Omental fat pad (tissue), 4 donors: ENCODE measurements around the gene PACRG. TPM values are rescaled to one million over a fixed set of nuclear protein-coding genes. Genes with fewer than 3 reads are reported as not detected.

Source experiments
- ATAC-seq: fragments of 150-250 bp; one replicate; pipeline ENCODE4 v1.9.1; 2016; ENCODE audit warnings: mild to moderate bottlenecking, moderate library complexity; ENCODE audit not compliant: low FRiP score
- DNase-seq: peaks from one replicate; pipeline ENCODE4 v3.0.0-alpha.2; 2019; ENCODE audit warnings: low spot score
- total RNA-seq, 4 donors: library from RNA; depleted of rRNA; stranded (reverse); fragments of >200 nt; gene quantifications; one replicate each; pipeline ENCODE4 v1.1.0, GENCODE V29; 2016
- TF ChIP-seq, protein P1 (sequence below), 3 donors: fragments of 450-650 bp; IDR thresholded peaks; one replicate each; pipeline ENCODE4 v1.5.1; 2016 to 2017; ENCODE audit warnings: antibody characterized with exemption in 3 of 3, mild to moderate bottlenecking in 3 of 3, moderate library complexity in 2 of 3

PACRG gene
- total RNA-seq, 4 donors from 2014 or later, result 0.48 to 2.5 (median 1.3) TPM; not detected in 1

DNA sequence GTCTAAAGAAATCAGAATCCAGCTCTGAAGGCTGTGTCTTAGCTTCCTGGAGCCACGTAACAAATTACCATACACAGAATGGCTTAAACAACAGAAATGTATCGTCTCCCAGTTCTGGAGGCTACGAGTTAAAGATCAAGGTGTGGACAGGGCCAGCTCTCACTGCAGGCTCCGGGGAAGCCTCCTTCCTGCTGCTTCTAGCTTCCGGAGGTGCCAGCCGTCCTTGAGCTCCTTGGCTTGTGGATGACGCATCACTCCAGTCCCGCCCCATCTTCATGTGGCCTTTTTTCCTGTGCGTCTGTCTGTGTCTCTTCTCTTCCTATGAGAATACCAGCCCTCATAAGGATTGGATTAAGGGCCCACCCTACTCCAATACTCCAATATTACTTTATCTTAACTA lies 367.6 kb downstream of the PACRG start:
- DNase-seq (no peak), ATAC-seq (no peak)
- TF ChIP-seq, protein P1, sequence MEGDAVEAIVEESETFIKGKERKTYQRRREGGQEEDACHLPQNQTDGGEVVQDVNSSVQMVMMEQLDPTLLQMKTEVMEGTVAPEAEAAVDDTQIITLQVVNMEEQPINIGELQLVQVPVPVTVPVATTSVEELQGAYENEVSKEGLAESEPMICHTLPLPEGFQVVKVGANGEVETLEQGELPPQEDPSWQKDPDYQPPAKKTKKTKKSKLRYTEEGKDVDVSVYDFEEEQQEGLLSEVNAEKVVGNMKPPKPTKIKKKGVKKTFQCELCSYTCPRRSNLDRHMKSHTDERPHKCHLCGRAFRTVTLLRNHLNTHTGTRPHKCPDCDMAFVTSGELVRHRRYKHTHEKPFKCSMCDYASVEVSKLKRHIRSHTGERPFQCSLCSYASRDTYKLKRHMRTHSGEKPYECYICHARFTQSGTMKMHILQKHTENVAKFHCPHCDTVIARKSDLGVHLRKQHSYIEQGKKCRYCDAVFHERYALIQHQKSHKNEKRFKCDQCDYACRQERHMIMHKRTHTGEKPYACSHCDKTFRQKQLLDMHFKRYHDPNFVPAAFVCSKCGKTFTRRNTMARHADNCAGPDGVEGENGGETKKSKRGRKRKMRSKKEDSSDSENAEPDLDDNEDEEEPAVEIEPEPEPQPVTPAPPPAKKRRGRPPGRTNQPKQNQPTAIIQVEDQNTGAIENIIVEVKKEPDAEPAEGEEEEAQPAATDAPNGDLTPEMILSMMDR (IDR thresholded peaks at IDR 0.05), result no peak

DNA sequence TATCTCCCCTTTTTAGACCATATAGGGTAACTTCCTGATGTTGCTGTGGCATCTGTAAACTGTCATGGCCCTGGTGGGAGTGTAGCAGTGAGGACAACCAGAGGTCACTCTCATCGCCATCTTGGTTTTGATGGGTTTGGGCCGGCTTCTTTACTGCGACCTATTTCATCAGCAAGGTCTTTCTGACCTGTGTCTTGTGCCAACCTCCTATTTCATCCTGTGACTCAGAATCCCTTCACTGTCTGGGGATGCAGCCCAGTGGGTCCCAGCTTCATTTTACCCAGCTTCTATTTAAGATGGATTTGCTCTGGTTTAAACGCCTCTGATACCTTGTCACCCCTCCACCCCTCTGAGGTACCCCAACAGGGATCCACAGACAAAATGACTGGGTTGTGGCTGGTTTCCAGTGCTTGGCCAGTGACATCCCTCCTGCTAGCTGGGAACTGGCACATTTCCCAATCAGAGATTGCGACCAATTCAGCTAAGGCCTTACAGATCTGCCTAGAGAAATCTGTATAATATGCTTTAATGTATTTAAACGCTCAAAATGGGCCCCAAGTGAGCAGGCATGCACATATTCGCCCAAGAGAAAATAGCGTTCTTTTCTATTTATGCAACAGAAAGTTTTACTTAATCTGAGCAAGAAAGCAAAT lies 371.2 kb downstream of the PACRG start:
- DNase-seq, result no peak
- no peak for ATAC-seq
- TF ChIP-seq, protein P1 (IDR thresholded peaks at IDR 0.05), result no peak

DNA sequence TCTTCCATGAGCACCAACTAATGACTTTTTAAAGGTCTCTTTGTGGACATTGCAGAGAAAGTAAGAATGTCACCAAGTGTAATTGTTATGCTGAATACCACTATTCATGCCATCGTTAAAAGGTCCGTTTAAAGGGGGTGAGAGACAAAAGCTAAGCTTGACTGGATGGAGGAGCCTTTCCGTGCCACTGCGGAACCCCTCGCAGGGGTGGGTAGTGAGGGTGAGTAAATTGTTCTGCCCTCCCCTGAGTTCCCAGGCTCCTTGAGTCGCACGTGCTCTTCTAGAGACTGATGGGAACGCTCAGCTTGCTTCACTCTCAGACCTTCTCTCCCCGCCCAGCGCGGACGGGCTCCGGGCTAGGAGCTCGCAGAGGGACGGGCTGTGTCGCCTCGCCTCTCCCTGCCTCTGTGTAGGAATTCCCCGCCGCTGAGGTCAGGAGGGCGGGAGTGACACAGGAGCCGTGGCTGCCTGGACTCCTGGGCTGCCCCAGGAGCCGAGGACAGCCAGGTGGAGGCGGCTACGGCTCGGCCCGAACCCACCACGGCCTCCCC lies 371.9 kb downstream of the PACRG start:
- no peak for DNase-seq
- no peak for ATAC-seq
- TF ChIP-seq, protein P1 (IDR thresholded peaks at IDR 0.05), result no peak

DNA sequence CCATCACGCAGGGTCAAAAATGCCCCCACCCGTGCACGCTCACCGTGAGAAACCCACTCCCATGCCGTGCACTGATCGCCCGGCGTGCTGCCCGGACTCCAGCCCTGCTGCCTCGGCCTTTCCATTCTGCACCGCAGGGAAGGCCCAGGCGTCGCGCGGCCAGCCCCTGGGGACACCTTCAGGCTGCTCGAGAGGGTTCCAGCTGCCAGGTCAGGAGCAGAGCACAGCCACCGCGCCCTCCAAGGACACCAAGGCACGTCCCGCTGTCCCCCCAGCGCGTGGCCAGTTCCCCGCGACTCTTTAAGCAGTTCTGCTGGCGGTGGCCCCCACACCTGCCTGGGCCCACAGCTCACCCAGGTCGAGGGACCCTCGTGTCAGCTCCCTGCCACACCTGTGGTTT lies 372.5 kb downstream of the PACRG start:
- no peak for DNase-seq
- no peak for ATAC-seq
- TF ChIP-seq, protein P1 (IDR thresholded peaks at IDR 0.05), result no peak

DNA sequence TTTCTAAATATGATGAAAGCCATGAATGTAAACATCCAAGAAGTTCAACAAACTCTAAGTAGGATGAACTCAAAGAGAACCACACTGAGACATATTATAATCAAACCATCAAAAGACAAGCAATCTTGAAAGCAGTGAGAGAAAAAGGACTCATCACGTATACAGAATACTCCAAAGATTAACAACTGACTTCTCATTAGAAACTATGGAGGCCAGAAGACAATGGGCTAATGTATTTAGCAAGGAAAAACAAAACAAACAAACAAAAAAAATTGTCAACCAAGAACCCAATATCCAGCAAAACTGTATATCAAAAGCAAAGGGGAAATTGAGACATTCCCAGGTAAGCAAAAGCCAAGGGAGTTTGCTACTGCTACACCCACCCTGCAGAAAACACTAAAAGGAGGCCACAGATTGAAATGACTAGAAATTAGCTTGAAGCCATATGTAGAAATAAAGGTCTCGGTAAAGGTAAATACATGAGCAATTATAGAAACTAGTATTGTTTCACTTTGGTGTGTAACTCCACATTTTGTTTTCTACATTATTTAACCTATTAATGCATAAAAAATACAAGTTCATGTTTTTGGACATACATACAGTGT lies 385.7 kb downstream of the PACRG start:
- TF ChIP-seq, protein P1 (IDR thresholded peaks at IDR 0.05), result no peak
- DNase-seq, result no peak
- no peak for ATAC-seq

DNA sequence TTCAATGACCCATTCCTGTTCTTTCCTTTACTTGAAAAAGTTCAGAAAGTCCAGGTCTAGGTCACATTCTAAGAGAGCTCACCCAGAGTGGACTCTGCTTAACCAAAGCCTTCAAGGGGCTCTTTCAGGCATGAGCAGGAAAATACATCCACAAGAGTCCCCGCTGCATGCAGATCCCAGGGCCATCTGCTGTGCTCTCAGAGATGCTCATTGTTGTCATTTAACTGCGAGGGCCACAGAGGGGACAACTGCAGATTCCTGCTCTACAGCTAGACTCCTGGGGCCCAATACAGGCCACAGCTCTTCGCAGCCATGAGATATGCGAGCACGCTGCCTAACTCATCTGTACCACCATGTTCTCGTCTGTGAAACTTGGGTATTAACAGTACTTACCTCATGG lies 391.2 kb downstream of the PACRG start:
- no peak for ATAC-seq
- TF ChIP-seq, protein P1 (IDR thresholded peaks at IDR 0.05), result no peak
- no peak for DNase-seq

DNA sequence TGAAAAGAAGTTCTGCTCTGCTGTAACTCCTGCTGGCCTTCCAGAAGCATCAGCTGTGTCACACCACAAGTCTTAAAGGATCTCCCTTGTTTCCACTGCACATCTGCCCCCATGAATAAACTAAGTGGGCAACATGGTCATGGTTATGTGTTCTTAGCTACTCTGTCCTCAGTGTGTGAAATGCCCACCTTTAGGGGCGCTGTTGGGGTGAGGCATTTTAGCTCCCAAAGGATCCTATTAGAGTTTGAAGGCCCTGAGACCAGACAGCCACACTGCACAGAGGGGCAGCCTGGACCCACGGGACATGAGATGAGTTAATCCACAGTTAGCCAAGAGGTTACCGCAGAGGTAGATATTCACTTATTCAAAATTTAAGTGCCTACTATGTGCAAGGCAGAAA lies 392.4 kb downstream of the PACRG start:
- no peak for DNase-seq
- ATAC-seq, result no peak
- TF ChIP-seq, protein P1 (IDR thresholded peaks at IDR 0.05), result no peak
